Cardiac septum (tissue), 1 donor: ENCODE results near the gene MDM2. TPM values are rescaled to one million over a fixed set of nuclear protein-coding genes. Genes with fewer than 3 reads are reported as not detected.

Experiments used
- DNase-seq: peaks from one replicate; pipeline ENCODE4 v3.0.0-alpha.2; 2020; ENCODE audit warnings: low spot score
- intact Hi-C: fragments of 100-400 bp; cut with DNase I; formaldehyde crosslinking; loops from one replicate; pipeline ENCODE4 v1.14.0; 2022
- total RNA-seq: library from RNA; stranded (reverse); fragmentation: NEBNext Ultra II Directional; extraction: Animal tissue kit (Norgen Biotek cat#: 25700); gene quantifications from one replicate; pipeline ENCODE4 v1.2.1, GENCODE V29; 2021
- donor health status: DM: no; HTN: no; CAD: no.

MDM2 gene
- total RNA-seq, 1 donor from 2014 or later, result 47.9 TPM

DNA sequence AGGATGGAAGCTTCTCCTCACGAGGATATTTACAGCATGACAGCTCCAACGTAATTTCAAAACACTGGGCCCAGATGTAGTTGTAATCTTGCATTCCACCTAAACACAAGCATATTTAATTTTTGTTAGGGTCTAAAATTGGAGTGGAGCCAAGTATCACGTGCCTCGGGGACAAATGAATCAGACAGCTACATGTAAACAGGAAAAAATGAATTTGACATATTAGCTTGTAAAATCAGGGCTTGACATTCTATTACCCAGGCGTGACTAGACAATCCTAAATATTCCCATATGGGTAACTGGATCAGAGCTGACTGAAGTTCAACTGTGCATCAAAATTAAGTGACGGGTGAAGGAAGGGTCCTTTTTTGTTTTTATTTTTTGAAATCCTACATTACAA, 59.0 kb downstream of the MDM2 start:
- intact Hi-C loops, result no loop called here
- no peak for DNase-seq

DNA sequence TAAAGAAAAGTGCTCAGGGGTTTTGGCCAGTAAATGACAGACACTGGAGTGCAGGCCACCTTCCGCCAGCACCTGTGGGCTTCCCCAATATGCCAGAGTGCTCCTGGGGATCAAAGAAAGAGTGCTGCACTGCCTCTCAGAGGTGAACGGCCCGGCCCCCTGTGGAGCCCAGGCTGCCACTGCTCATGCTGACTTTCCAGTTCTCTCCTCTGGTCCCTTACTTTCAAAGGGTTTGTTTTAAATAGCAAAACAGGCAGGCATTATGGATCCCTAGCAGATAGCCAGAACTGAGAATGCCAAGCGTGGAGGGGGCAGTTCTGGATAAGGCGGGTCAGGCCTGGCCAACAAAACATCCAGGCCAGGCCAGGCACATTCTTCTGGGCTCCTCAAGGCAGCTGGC, 59.6 kb downstream of the MDM2 start:
- intact Hi-C loops, result no loop called here
- no peak for DNase-seq

DNA sequence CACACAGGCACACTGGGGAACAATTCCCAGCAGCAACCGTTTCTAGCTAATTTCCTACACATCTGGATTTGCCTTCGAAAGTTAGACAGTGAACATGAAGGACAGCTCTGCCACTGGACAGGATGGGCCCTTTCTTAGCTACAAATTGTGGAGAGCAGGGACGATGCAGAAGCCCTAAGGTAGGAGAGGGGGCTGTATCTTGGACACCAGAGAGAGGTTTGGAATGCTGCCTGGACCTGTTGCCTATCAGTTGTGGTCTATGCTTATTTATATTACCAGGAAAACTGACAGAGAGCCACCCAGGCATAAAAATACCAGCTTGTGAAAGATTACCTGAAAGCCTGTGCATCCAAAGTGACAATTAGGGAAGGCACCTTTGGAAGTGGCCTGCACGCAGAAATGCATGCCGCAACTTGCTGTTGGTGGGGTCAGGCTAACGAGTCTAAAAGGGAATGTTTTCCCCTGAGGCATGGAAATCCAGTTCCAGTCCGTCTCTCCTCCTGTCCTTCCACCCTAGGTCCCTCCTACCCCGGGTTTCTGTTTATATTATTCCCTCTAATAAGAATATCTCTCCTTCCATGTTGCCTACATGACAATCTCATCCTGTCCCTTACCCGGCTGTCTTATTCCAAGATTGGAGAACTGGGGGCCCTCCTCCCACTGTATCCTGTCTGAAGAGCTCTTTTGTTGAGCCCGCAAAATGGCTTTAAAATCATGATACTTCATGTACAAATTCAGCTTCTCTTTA, 60.2 kb downstream of the MDM2 start:
- intact Hi-C loops, result no loop called here
- DNase-seq, result no peak

DNA sequence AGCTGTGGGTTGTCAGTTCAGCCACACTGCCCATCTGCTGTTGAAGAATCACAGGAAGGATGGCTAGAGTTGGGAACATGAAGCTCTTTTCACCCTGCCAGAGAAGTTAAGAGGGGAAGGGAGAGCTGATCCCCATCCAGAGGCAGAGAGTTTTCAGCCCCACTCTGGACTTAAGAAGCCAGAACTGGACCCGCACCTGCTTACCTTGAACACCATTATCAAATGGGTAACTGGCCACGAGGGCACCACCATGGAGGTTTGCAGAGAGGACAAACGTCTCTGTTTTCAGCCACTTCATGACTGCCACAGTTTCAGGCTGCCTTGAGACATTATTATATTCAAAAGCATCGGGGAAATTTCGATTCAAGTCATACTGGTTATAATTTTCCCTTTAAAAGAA, 62.0 kb downstream of the MDM2 start:
- no peak for DNase-seq
- intact Hi-C loops, result no loop called here

DNA sequence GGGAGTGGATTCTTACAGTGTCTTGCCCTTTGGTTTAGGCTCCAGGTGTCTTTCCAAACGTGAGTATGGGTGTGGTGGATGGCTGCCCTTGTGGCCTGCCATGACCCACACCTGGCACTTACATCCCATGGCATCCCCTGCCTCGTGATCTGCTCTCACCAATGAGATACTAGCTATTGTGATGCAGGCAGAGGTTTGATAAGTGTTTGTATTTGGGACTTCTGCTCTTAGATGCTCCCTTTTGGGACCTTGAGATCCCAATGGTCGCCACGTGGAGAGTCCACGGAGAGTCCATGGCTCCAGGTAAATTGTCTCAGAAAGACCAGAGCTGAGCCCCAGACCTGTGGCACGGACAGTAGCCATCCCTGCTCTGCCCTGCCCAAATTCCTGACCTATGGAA, 62.5 kb downstream of the MDM2 start:
- intact Hi-C loops, result no loop called here
- DNase-seq, result no peak

DNA sequence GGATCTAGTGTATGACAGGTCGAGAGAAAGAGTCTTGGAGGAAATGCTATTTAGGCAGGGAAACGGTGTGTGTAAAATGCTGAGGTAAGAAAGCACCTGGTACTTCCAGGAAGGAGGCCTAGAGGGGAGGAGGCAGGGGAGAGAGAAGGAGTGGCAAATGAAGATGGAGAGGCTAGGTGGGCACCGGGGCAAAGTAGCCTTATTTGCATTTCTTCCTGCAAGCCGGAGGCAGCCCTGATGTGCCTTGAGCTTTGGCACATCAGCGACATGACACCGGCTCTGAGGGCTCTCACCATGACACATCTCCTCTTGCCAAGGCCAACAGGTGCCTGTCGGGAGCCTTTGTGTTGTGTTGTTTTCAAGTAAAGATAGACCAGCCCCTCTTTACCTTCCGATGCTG, 63.4 kb downstream of the MDM2 start:
- no peak for DNase-seq
- intact Hi-C loops, result no loop called here

DNA sequence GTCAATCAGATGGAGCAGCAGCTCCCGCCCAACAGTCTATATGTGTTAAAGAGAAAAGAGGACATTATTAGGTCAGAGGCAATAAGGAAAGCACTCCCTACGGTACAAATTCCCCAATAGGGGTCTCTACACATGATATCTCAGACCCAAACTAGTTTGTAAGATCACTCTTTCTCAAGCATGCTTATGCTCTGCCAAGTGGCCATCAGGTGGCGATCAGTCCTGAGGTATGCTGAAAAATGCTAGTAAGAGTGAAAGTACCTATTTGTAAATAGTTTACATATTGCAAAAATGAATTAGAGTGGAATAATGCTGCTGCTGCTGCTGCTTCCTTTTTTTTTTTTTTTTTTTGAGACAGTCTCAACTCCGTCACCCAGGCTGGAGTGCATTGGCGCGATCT, 63.9 kb downstream of the MDM2 start:
- DNase-seq, result no peak
- intact Hi-C loops, result no loop called here

DNA sequence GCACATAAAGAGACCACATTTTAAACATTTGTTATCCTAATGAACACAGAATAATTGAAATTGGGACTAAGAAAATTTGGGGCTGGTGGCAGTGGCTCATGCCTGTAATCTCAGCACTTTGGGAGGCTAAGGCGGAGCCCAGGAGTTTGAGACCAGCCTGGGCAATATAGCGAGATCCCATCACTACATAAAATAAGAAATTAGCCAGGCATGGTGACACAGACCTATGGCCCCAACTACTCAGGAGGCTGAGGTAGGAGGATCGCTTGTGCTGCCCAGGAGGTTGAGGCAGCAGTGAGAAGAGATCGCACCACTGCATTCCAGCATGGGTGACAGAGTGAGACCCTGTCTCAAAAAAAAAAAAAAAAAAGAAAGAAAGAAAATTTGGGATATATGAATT, 65.3 kb downstream of the MDM2 start:
- no peak for DNase-seq
- intact Hi-C loops, result no loop called here

DNA sequence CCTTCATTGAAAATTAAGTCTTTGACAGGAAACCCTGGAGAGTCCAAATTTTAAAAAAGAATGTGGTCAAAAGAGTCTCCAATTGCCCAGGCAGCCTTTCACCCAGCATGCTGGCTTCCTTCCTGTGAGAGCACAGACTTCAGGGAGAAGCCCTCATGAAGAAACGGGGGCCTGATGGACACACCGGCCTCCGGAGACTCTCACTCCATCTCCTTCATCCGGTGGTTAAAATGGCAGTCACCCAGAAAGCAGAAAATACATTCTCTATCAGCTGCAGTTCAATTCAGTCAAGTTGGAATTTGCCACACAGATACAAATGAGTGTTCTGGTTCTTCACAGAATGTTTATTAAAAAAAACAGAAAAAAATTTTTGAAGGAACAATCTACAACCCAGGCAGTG, 68.5 kb downstream of the MDM2 start:
- DNase-seq, result no peak
- intact Hi-C loops, result no loop called here

DNA sequence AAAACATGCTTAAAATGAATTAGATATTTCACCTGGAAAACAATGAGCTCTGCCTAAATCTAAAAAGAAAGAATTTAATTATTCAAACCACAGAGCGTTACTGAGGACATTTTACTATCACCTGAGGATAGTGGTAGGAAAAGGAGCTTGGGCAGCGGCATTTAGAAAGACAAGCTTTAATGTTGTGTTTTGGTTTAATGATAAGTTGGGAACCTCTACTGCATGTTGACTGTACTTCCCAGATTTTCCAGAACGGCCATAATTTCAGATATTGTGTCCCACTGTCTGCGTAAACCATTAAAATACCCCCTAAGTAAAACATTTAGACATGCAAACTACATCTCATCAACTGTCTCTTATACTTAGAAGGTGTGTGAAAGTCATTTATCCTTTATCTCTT, 69.6 kb downstream of the MDM2 start:
- DNase-seq, result no peak
- intact Hi-C loops, result no loop called here

DNA sequence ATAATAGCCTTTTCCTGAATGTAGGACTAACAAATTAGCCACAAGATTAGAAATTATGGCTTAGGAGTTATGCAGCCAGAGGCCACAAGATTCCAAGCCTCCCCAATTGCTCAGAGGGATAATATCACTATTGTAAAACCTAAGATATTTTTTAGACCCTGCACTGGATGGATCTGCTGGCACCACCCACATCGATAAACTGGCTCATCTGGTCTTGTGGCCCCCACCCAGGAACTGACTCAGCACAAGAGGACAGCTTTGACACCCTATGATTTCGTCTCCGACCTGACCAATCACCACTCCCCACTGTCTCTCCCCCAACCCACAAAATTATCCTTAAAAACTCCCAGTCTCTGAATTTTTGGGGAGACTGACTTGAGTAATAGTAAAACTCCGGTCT, 70.3 kb downstream of the MDM2 start:
- intact Hi-C loops, result no loop called here
- no peak for DNase-seq

DNA sequence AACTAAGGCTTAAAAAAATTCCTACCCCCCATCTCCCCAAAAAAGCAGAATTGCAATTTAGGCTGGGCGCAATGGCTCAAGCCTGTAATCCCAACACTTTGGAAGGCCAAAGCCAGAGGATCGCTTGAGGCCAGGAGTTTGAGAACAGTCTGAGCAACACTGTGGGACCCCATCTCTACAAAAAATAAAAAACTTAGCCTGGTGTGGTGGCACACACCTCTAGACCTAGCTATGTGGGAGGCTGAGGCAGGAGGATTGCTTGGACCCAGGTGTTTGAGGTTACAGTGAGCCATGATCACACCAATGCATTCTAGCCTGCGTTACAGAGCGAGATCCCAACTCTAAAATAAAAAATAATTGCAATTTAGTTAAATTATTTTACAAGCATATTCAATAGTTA, 70.9 kb downstream of the MDM2 start:
- intact Hi-C loops, result no loop called here
- DNase-seq, result no peak

DNA sequence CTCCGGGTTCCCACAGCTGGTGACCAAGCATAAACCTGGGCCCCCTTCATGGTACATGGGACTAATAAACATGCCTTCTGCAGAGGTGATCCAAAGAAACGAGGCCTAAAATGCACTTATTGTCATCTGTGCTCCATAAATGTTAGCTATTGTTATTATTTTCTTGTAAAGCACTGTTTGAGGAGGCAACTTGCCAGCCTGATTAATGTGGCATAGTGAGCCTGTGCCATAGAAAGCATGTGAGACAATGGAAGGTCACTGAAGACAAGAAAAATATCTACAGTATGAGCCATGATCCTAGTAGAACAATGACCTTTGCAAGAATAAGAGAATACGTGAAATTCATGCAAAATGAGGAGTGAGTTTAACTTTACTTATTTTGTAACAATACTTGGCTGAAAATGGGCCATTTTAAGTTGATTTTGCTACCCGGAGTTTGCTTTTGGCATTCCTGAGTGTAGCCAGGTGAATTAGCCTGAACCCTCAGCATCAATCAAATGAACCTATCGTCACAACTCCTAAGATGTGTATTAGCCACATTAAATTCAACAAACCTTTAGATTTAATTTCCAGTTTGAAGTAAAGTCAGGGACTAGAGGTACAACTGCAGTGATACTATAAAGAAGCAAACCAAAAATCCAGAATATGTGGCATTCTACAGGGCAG, 72.8 kb downstream of the MDM2 start:
- DNase-seq, result no peak
- intact Hi-C loops, result no loop called here

DNA sequence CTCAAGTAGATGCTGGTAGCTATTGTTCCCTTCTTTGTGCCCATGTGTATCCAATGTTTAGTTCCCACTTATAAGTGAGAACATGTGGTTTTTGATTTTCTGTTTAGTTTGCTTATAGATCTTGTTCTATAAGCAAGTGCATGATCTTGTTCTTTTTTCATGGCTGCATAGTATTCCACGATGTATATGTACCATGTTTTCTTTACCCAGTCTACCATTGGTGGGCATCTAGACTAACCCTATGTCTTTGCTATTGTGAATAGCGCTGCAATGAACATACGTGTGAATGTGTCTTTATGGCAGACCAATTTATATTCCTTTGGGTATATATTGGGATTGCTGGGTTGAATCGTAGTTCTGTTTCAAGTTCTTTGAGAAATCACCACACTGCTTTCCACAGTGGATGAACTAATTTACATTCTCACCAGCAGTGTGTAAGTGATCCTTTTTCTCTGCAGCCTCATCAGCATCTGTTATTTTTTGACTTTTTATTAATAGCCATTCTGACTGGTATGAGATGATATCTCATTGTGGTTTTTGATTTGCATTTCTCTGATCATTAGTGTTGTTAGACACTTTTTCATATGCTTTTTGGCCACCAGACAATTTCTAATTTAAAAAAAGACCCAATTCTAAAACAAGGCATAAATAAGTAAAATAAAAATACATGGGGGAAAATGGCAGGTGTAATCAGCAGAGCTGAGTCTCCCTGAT, 74.4 kb downstream of the MDM2 start:
- no peak for DNase-seq
- intact Hi-C loops, result no loop called here

DNA sequence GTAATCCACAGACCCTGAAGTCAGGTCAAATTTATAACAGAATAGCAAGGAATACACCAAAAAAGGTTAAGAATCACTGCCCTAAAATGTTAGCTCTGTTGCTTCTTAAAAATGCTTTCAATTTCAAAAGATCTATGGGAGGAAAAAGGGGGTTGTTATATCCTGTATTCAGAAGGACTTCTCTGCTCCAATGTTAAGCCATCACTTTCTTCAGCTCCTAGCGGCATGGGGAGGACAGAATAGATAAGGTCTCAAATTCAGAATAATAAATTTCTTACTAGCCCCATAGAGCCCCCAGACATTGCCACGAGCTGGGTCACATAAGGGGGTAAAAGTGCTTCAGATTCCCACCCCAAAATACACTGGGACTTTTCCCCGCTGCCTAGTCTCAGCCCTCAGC, 75.2 kb downstream of the MDM2 start:
- intact Hi-C loops, result no loop called here
- no peak for DNase-seq

DNA sequence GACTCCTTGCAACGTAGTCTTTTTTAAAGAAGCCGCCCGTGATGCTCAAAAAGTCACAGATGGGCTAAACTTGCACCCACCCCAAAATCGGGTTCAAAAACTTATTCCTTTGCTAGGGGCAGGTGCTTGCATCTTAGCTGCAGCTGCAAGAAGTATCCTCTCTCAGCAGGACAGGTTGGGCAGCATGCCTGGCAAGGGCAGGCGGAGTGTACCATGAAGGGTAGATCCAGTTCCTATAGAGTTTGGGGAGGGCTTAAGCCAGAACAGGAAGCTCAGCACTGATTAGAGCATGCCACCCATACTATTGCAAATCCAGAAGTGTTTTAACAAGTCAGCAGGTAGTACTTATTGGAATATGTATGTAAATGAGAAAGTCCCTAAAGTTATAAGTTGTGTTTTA, 76.3 kb downstream of the MDM2 start:
- intact Hi-C loops, result no loop called here

DNA sequence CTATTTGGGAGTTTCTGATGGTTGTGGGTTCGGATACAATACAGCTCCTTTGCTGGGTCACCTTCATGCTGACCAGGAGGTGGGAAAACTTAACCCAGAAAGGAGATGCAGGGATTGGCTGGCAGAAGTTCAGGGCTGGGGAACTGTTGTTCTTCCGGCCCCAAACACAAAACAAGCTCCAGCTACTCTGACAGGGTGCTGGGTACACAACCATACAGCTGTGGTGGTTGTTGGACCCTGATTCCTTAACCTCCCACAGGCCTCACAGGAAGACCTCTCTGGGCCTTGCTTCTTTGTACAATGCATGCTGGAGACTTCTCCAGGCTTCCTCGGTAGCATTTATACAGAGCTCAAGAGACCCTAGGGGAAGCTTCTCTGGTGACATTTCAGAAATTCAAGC, 77.4 kb downstream of the MDM2 start:
- DNase-seq, result no peak
- intact Hi-C loops, result no loop called here

More for the DNA sequence above, 76.3 kb downstream of the MDM2 start:
- no peak for DNase-seq

DNA sequence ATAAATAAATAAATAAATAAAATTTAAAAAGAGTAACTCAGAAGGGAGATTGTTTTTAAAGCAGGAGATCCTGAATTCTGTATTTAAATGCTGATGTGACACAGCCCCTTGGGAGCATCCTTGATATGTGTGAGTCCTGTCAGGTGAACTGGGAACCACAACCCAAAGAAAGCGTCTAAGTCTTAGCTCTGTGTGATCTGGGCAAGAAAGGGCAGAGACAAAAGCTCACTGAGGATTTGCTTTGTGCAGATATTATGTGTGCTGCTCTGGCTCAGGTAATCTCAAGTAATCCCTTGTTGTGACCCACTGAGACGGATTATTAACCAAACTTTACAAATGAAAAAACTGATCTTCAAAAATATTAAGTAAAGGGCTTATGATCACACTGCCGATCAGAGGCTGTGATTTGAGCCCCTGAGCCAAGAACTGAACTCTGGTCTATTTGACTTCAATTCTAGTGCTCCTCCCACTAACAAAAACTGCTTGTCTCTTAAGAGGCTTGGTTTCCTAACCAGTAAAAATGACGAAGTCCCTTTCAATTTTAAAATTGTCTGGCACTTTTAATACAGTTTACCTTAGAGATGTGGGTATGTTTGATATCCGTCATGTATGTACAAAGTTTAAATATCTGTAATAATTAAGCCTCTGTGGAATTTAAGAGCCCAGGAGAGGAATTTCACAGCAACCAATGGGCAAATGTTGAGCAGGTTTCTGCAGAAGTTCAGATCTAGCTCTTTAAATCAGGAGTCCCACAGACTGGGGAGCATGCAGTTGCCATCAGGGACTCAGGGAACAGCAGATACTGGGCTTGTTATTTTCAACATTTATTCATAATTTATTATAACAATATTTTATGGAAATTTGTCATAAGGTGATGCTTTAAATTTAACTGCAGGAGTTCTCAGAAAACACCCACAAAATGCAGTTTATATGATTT, 78.9 kb downstream of the MDM2 start:
- DNase-seq, result no peak
- intact Hi-C loops, result no loop called here

DNA sequence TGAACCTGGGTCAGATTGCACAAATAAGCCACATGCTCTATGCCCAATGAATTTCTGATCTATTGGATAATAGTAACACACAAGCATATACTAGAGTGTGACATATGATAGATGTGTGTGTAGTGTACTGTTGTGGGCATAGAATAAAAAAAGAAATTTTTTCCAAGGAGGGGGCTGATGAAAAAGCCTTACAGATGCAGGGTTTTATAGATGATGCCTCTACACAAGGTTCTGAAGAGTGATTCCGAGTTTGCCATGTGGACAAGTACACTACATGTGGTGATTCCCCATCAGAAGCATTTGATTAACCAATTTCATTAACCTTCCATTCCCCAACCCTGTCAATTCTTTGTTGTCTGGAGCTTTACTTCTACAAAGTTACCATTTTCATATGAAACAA, 79.7 kb downstream of the MDM2 start:
- no peak for DNase-seq
- intact Hi-C loops, result no loop called here

DNA sequence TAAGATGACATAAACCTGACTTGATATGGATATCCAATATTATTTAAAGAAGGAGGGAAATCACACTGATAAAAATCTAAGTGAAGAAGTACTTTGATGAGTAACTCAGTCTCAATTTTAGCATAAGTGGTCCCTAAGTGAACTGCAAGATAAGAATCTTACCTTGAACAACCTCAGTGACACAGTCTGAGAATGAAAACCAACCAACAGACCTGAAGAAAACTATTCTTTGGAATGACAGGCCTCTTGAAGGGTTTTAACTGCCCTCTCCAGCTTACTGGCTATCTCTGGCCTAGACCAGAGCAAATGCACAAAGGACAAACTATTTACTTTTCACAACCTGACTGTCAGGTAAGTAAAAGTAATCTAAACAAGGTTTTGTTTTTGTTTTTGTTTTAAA, 80.3 kb downstream of the MDM2 start:
- intact Hi-C loops, result no loop called here
- DNase-seq, result no peak
